Stimulated activated CD4-positive, alpha-beta T cell treated with anti-CD3 and anti-CD28 coated beads, TNF-alpha, amount 100 ng/mL, for 4 hours (primary cell): ENCODE results near the gene SLC2A4.
"Not testable (repeated sequence)": the region's sequence is repeated elsewhere in the genome, so short reads cannot be mapped to it uniquely, and the experiment has no call there.

Source experiments
- DNase-seq, 3 experiments: peaks; one replicate each; pipeline ENCODE4 v3.0.0-alpha.2; 2020; ENCODE audit warnings: low read depth in 3 of 3

SLC2A4 gene

DNA sequence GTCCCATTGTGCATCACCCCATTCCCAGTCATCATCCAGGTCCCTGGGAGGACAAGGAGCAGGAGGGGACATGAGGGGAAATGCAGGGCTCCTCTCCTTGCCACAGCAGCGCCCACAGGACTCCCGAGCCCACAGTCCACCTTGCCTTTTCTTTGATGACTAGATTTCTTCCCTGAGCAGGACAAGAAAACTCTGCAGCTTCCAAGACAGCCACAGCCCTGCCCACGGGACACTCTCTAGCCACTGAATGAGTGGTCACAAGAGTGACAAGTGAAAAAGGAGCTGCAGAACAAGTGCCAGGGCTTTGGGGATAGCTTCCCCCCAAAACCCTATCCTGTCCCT lies 42.9 kb downstream of the SLC2A4 start:
- DNase-seq = no peak

DNA sequence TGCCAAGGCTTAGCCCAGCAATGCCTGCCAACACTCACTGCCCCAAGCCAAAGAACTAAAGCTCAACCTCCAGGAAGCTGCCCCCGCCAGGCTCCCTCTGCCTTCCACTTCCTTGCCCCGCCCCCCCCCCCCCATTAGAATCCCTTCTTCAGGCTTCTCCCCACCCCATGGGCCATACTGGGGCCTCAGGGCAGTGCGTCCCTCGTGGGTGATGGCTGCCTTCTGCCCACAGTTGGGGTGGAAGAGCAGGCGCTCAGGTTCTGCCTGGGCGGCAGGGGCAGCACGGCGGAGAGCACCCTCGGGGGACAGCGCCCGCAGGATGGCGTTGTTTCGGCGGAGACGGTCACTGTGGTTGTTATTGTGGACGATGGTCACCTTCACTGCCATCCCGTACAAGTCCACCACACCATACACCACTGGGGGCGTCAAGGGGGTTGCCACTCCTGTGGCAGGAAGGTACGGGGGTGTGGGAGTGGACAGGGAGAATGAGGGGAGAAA lies 43.6 kb downstream of the SLC2A4 start:
- no peak for DNase-seq

DNA sequence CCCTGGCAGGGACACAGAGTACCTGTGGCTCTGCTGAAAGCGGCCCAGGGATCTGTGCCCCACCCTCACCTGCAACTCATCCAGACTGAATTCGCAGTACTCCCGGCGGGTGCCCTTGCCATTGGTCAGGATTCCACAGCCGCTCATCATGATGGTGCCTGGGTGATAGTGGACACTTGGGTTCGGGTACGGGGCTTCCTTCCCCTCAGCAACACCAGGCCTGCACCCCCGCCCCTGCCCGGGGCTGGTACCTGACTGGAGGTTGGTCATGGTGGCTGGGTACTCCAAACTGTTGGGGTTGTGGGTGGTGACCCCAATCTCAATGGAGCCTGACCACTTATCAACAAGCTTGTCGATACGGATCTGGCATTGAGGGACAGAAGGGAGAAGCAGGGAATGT lies 44.7 kb downstream of the SLC2A4 start:
- no peak for DNase-seq

DNA sequence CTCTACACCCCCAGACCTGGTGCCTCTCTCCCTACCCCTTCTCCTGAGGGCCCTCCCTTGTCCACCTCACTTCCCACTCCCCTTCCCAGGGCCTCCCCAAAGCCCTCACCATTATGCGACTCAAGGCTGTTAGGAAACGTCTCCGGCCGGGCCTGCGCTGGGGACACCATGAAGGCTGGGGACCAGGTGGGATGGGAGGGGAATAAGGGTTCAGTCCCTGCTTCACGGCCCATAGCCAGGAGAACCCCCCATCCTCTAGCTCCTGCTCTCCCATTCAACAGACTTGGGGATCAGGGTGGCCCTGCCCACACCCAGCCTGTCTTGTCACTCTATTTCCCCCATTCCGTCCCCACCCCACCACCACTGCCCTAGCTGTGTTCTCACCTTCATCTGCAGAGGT lies 45.5 kb downstream of the SLC2A4 start:
- DNase-seq = no peak

DNA sequence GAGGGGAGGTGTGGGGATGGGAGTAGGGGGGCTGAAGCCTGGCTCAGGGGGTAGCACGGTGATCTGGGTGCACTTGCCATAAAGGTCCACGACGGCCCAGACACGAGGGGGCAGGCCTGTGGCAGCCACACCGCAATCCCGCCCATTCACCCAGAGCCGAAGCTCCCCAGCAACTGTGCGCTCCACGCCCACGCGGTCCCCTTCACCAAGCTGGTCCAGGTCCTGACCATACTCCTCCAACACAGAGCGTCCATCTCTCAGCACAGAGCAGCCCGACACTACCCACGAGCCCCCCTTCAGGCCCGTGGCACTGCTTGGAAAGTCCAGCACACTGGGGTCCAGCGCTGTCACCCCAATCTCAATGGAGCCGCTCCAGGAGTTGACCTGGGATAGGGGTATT lies 46.0 kb downstream of the SLC2A4 start:
- no peak for DNase-seq

DNA sequence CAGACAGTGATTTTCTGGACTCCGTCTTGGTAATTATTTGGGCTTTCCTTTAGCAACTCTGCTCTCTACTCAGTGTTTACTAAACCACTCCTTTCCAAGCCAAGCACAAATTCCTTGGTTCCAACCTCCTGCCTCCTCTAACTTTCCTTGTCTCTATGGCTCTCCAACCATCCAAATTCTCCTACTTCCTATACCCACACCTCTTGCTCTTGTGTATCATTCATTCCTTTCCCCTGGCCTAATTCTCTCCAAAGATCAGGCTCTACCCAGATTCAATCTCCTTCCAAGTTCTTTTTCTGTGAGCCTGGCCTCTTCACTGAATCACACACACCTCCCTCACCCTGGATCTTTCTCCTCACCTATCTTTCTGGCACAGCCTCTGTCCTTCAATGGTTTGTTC lies 46.5 kb downstream of the SLC2A4 start:
- DNase-seq = no peak

DNA sequence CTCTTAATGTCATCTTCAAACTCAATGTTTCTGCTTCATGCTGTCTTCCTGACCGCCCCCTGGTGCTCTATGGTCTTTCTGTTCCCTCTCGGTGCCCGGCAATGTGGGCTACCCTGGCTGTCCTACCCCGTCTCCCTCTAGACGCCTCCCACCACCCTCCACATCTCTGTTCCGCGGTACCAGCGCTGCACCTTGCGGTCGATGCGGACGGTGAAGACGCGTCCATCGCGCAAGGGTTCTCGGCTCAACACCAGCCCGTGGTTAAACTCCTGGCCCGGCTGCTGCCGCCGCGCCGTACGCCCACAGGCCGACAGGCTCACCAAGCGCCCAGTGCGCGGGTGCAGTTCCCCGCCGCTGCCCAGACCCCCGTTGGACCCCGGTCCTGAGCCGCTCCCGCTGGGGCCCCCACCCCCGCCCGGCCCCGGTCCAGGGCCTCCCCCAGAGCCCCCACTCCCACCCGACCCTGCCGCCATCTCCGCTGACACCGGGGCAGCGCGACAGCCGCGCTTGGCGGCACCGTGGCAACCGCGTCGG lies 47.4 kb downstream of the SLC2A4 start, which contains the start of gene NEURL4:
Gene NEURL4 (minus strand): TSS at position 496 of the 534 bp plus-strand sequence. CDS start 23 bp downstream, at position 473.
- DNase-seq = no peak

DNA sequence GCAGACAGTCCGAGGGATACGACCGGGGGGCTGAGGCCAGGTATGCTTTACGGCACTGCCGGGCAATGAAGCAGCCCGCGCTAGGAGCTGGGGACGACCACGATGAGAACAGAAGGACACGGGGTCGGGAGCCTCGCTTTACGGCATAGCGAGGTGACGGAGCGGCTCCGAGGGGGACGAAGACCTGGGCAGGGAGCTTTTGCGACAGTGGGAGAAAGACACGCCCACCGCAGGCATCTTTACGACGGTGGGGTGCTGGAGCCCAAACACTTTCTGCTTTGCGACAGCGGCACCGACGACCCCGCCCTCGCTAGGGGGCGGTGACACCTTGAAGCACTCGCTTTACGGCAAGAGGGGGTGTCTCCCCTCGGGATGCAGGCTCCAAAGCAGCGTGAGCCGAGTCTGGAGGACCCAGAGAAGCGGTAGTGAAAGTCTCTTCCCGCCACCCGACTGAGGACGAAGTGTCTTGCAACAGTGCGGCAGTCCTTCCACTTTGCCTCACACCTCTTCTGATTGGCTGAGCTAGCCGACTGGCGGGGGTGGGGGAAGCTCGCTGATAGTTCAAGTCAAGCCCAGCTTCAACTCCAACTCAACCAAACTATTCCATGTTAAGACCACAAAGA lies 48.0 kb downstream of the SLC2A4 start:
- peak; percentile 90 to 92 (median 92) for DNase-seq

DNA sequence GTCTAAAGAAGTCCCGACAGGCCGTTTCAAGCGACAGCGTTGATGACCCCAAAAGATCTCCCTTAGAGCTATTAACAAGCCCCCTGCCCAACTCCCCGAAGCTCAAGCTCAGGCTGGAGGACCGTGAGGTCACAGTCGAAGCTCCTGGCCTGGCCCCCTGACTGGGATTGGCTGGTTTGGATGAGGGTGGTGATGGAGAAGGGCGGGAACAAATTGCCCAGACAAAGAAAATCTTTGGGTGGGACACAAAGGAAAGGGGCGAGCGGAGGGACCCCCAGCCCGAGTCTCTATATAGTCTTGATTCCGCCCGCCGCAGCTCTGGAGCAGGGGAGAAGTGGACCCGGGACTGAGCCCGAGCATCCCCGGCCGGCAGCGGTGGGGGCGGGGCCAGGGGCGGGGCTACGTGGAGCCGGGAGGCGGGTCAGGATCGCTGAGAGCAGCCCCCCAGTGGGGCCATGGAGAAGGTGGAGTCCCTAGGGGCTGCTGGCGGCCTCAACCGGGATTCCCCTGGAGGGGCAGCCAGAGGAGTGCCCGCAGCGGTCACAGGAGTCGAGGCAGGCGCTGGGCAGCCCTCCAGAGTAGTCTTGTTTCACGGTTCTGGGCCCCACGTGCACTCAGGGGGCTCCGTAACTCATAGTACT lies 48.6 kb downstream of the SLC2A4 start:
- peak; percentile 57 to 65 (median 61) for DNase-seq

DNA sequence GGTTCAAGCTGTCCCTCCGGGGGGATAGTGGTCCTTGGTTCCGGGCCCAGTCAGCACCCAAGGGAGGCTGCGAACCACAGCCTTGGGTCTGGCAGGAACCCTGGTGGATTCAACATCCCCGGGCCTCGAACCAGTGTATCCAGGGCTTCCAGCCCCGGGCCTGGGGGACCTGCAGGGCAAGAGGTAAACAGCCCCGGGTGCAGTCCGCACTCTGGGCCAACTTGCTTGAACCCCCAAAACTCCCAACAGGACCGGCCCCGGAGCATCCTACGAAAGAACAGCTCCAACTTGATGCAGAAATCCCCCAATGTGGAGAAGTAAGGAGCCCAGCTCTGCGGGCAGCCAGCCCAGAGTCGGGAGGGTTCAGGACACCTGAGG lies 49.1 kb downstream of the SLC2A4 start:
- DNase-seq = no peak

DNA sequence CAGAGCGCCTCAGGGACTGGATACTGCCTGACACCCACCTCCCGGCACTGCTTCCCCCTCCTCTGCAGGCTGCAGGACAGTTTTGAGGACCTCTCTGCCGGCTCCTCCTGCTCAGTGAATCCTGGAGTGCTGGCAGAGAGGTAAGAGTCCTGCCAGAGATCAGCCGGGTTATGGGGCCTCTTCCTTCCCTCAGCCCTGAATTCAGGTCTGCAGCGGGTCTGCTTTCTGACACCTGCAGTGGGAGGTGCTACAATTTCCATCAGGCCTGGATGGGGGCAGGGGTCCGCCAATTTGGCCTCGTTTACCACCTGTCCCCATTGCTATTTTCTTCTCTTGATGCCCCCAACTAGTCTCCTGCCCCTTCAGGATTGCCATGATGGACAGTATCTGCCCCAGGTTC lies 50.6 kb downstream of the SLC2A4 start:
- no peak for DNase-seq

DNA sequence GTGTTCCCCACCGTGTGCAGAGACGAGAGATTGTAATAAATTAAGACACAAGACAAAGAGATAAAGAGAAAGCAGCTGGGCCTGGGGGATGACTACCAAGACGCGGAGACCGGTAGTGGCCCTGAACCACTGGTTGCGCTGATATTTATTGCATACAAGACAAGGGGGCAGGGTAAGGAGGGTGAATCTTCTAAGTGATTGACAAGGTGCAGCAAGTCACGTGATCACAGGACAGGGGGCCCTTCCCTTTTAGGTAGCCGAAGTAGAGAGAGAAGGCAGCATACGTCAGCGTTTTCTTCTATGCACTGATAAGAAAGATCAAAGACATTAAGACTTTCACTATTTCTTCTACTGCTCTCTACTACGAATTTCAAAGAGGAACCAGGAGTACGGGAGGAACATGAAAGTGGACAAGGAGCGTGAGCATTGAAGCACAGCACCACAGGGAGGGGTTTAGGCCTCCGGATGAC lies 51.1 kb downstream of the SLC2A4 start:
- DNase-seq = not testable (repeated sequence)

DNA sequence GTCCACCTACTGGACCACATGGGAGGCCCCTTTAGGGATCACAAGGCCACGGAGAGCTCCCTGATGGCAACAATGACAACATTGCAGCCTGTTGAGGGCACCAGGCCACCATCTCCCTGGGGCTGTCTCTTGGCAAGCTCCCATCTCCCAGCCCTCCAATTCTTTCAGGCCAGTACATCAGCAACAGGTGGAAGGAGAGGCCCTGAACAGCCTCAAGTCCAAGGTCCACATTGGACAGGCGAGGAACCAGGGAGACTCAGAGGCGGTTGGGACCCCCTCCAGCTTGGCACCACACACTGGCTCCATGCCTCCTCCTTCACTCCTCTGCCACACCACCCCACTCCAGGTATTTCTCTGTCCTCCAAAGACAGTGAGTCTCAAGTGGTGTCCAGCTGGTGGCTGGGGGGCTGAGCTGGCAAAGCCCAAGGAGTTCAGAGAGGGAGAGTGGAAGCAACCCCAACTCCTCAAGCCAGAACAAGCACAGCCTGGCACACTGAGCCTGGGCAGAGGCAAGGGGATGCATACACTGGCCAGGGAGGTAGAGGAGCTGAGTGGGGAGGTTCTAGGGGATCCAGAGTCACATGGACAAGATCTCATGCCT lies 53.5 kb downstream of the SLC2A4 start:
- DNase-seq = no peak

DNA sequence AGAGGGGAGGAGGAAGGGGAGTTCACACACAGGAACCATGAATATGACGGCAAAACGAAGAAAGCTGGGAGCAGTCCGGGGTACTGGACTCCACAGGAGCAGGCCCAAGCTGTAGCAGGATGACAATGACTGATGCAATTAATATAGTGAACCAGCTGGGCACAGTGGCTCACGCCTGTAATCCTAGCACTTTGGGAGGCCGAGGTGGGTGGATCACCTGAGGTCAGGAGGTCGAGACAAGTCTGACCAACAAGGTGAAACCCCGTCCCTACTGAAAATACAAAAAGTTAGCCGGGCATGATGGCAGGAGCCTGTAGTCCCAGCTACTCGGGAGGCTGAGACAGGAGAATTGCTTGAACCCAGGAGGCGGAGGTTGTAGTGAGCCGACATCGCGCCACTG lies 54.2 kb downstream of the SLC2A4 start:
- DNase-seq = not testable (repeated sequence)

DNA sequence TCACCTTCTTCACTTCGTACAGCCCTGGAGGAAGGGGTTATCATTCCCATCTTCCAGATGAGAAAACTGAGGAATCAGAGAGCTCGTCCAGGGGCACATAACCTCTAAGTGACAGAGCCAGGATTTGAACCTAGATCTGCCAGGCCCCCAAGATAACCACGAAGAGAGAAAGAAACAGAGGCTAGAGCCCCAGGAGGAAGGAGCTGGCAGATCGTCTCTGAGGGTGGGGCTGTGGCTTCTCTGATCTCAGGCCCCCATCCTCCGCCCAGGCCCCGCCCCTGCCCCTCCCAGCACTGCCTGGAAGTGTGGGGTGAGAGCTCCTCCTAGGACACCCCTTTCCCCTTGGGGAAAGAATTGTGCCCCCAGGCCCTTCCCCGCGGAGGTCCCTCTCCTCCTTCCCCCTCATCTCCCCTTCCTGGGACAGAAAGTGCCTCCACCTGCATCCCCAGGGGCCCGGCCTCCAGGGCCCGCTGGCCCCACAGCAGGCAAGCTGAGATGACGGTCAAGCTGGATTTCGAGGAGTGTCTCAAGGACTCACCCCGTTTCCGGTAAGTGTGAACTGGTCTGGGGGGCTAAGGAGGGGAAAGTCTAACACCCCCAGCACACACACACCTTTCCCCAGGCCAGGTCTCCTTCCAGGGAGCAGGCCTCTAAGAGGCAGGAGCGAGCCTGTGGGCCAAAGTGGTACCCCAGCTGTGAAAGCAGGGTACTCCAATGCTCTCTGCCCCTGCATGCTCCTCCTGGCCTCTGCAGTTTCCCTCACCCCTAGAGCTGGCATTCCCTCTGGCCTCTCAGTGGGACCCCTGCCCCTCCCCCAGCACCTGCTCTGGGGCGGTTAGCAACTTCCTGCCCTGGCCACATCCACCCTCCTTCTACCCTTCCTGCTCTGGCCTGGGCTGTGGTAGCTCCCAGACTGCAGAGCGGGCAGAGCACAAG lies 55.0 kb downstream of the SLC2A4 start, which contains the start of gene ACAP1:
Gene ACAP1 (plus strand): TSS at position 290 of the 936 bp plus-strand sequence. CDS start 206 bp downstream, at position 496.
- DNase-seq = peak; percentile 74 to 78 (median 75)

DNA sequence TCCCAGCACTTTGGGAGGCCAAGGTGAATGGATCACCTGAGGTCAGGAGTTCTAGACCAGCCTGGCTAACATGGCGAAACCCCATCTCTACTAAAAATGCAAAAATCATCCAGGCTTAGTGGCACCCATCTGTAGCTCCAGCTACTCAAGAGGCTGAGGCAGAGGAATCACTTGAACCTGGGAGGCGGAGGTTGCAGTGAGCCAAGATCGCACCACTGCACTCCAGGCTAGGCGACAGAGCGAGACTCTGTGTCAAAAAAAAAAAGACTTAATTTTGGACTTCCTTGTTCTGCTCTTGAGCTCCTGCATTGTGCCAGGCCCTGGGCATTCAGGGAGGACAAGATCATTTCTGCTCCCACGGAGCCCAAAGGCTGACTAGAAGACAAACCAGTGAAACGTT lies 56.1 kb downstream of the SLC2A4 start:
- not testable (repeated sequence) for DNase-seq
